Adipocyte (in vitro differentiated cells): ENCODE data around the gene IRF2BPL.

ENCODE experiments used
- DNase-seq: peaks from one replicate; pipeline ENCODE4 v3.0.0-alpha.2; 2015; ENCODE audit warnings: low read depth
- H3K27me3 ChIP-seq: replicated peaks from 2 replicates; pipeline ENCODE4 v1.7.0; 2013; ENCODE audit warnings: mild to moderate bottlenecking, low read length, moderate library complexity; ENCODE audit not compliant: control insufficient read depth, insufficient read depth
- H3K36me3 ChIP-seq: 2 replicates; pipeline ENCODE4 v1.7.0; 2013; ENCODE audit warnings: low read length, mild to moderate bottlenecking, moderate library complexity; ENCODE audit not compliant: control insufficient read depth, insufficient read depth, severe bottlenecking
- H3K4me1 ChIP-seq: 2 replicates; pipeline ENCODE4 v1.7.0; 2013; ENCODE audit warnings: mild to moderate bottlenecking, low read length, moderate library complexity; ENCODE audit not compliant: control insufficient read depth, insufficient read depth
- H3K4me3 ChIP-seq: 2 replicates; pipeline ENCODE4 v1.7.0; 2013; ENCODE audit warnings: mild to moderate bottlenecking, low read length, moderate library complexity
- H3K9ac ChIP-seq: 2 replicates; pipeline ENCODE4 v1.7.0; 2013; ENCODE audit warnings: mild to moderate bottlenecking, low read length, moderate library complexity
- H3K9me3 ChIP-seq: 2 replicates; pipeline ENCODE4 v1.7.0; 2013; ENCODE audit warnings: mild to moderate bottlenecking, low read length, moderate library complexity; ENCODE audit not compliant: control insufficient read depth

IRF2BPL gene

DNA sequence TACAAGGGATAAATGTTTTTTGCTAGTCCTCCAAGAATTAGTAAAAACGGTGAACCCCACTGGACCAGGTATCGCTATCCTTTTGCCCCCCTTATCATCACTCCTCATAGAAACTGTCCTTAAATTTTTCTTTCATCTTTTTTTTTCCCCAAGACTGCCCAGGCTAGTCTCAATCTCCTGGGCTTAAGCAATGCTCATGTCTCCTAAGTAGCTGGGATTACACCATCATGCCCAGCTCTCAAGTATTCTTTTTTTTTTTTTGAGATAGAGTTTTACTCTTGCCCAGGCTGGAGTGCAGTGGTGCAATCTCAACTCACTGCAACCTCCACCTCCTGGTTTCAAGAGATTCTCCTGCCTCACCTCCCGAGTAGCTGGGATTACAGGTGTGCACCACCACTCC, 9.7 kb downstream of the IRF2BPL start:
- Histone ChIP-seq H3K4me1 (peaks cover 34% of the 10 kb centered on the region), H3K9ac (no peak overlapping the region), H3K9me3 (no peaks in the 10 kb centered on the region), H3K4me3 (no peak overlapping the region), H3K27me3 (no peaks in the 10 kb centered on the region), H3K36me3 (no peaks in the 10 kb centered on the region)
- peak; percentile 21 for DNase-seq

DNA sequence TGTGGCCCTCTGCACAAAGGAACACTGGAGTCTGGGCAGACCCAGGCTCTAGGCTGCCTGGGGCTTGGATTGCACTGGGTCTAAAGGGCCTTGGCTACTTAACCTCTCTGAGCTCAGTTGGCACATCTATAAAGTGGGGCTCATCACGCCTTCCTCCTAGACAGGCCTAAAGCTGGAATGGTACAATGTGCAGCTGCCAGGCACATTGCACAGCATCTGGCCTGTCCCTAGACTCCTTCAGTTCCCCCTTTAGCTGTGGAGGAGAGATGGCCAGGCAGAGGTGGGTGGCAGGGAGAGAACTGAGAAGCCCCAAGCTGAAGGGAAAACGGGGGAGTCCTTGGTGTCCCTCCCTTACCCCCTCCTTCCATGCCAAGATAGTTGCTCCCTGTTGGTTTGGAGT, 10.8 kb downstream of the IRF2BPL start:
- H3K4me1 ChIP-seq = peaks cover 33% of the 10 kb centered on the region
- no peaks in the 10 kb centered on the region for H3K36me3 ChIP-seq
- no peak overlapping the region for H3K9ac ChIP-seq
- H3K27me3 ChIP-seq = no peaks in the 10 kb centered on the region
- DNase-seq = no peak
- no peaks in the 10 kb centered on the region for H3K9me3 ChIP-seq
- H3K4me3 ChIP-seq = no peak overlapping the region

DNA sequence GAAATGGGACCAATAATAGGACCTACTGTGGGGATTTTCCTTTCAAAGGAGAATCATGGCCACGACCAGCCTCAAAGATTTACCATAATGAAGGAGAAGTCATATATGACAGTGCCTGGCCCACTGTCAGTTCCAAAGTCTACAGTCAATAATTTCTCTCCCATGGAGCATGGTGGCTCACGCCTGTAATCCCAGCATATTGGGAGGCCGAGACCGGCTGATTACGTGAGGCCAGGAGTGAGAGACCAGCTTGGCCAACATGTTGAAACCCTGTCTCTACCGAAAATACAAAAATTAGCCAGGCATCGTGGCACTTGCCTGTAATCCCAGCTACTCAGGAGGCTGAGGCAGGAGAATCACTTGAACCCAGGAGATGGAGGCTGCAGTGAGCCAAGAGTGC, 13.8 kb downstream of the IRF2BPL start:
- Histone ChIP-seq H3K4me1 (peaks cover 50% of the 10 kb centered on the region), H3K36me3 (no peaks in the 10 kb centered on the region), H3K27me3 (no peaks in the 10 kb centered on the region), H3K9ac (no peak overlapping the region), H3K9me3 (no peaks in the 10 kb centered on the region), H3K4me3 (no peak overlapping the region)
- DNase-seq = no peak

DNA sequence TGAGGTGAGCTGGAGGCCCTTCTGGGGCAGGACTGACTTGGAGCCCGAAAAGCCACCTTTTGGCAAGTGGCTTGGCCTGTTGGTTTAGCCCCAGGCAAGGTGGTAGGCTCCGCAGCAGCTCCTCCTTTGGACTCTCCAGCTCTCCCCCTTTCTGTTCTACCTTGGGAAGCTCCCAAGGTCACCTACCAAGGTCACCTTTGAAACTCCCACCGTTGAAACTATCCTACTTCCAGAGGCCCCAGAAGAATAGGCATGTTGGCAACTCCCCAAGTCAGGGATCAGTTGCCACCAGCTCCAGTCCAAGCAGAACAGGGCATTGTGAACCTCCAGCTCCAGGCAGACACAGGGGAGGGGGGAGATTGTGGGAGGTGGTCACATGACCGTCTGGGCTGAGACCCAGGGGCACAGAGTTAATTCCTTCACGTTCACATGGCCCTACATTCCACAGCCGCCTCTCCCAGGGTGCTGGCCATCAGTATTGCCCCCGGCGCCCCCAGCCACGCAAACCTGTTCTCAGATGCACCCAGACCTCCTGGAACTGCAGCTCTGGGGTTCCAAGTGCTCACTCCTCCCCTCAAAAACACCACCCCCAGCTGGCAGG, 14.4 kb downstream of the IRF2BPL start:
- peak; percentile 49 for DNase-seq
- no peaks in the 10 kb centered on the region for H3K36me3 ChIP-seq
- no peak overlapping the region for H3K4me3 ChIP-seq
- no peaks in the 10 kb centered on the region for H3K9me3 ChIP-seq
- H3K9ac ChIP-seq = peak overlapping the region; percentile 14
- peaks cover 55% of the 10 kb centered on the region for H3K4me1 ChIP-seq
- no peaks in the 10 kb centered on the region for H3K27me3 ChIP-seq

GRCh38 chr14:77012193-77012765, 16.2 kb downstream of the IRF2BPL start:
- Histone ChIP-seq H3K9ac (peak overlapping the region; percentile 70), H3K9me3 (no peaks in the 10 kb centered on the region), H3K4me1 (peaks cover 55% of the 10 kb centered on the region), H3K4me3 (no peak overlapping the region), H3K36me3 (no peaks in the 10 kb centered on the region), H3K27me3 (no peaks in the 10 kb centered on the region)
- DNase-seq = no peak

DNA sequence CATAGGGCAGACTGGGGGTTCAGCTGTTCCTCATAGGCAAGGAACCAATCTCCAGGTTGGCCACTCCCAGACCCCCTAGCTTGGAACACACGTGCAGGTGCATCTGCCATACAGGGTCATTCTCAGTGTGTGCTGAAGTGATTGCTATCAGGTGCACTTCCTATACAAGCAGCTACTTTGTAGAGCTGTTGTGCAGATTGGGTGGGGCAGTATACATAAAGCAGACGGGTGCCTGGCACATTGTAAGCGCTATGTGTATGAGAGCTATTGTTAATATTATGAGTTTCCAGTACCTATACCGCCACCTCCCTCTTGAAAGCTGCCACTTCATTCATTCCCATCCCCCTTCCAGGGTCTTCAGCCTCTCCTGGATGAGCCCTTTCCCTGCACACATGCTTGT, 17.3 kb downstream of the IRF2BPL start:
- no peaks in the 10 kb centered on the region for H3K27me3 ChIP-seq
- H3K4me1 ChIP-seq = peaks cover 59% of the 10 kb centered on the region
- no peak overlapping the region for H3K4me3 ChIP-seq
- no peak for DNase-seq
- peak overlapping the region; percentile 50 for H3K9ac ChIP-seq
- no peaks in the 10 kb centered on the region for H3K36me3 ChIP-seq
- no peaks in the 10 kb centered on the region for H3K9me3 ChIP-seq

DNA sequence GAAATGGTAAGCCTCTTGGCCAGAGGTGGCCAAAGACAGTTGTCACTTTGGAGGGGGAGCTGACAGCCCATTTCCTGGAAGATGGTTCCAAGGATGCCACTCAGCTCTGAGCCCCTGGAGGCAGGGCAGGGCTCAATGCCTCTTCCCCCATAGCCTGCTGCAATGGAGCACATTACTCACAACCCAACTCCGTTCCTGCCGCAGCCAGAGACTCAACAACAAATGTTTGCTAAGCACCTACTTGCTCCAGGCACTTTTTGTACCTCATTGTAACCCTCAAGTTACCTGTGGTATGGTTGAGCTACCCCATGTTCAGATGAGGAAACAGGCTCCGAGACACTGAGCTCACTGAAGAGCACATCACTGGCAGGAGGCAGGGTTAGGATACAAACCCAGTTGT, 19.5 kb downstream of the IRF2BPL start:
- Histone ChIP-seq H3K4me1 (peaks cover 53% of the 10 kb centered on the region), H3K4me3 (no peak overlapping the region), H3K9me3 (no peaks in the 10 kb centered on the region), H3K36me3 (no peaks in the 10 kb centered on the region), H3K27me3 (no peaks in the 10 kb centered on the region), H3K9ac (peak overlapping the region; percentile 61)
- DNase-seq = no peak

- Histone ChIP-seq H3K4me3 (no peak overlapping the region), H3K9me3 (no peaks in the 10 kb centered on the region), H3K4me1 (peaks cover 48% of the 10 kb centered on the region), H3K27me3 (no peaks in the 10 kb centered on the region), H3K9ac (peak overlapping the region; percentile 61), H3K36me3 (no peaks in the 10 kb centered on the region)
- no peak for DNase-seq
Measured at GRCh38 chr14:77008541-77008940, 20.0 kb downstream of the IRF2BPL start.

- peak overlapping the region; percentile 61 for H3K9ac ChIP-seq
- DNase-seq = no peak
- no peaks in the 10 kb centered on the region for H3K9me3 ChIP-seq
- no peaks in the 10 kb centered on the region for H3K36me3 ChIP-seq
- H3K4me1 ChIP-seq = peaks cover 45% of the 10 kb centered on the region
- H3K4me3 ChIP-seq = no peak overlapping the region
- no peaks in the 10 kb centered on the region for H3K27me3 ChIP-seq
Measured at GRCh38 chr14:77007975-77008421, 20.5 kb downstream of the IRF2BPL start.

GRCh38 chr14:77007183-77007974, 21.1 kb downstream of the IRF2BPL start:
- no peak overlapping the region for H3K4me3 ChIP-seq
- no peak overlapping the region for H3K9ac ChIP-seq
- no peaks in the 10 kb centered on the region for H3K27me3 ChIP-seq
- no peak for DNase-seq
- H3K9me3 ChIP-seq = no peaks in the 10 kb centered on the region
- H3K36me3 ChIP-seq = no peaks in the 10 kb centered on the region
- H3K4me1 ChIP-seq = peaks cover 39% of the 10 kb centered on the region

- no peak overlapping the region for H3K4me3 ChIP-seq
- no peak for DNase-seq
- H3K36me3 ChIP-seq = no peaks in the 10 kb centered on the region
- H3K9me3 ChIP-seq = no peaks in the 10 kb centered on the region
- H3K9ac ChIP-seq = no peak overlapping the region
- no peaks in the 10 kb centered on the region for H3K27me3 ChIP-seq
- H3K4me1 ChIP-seq = peaks cover 27% of the 10 kb centered on the region
Measured at GRCh38 chr14:77006132-77006531, 22.4 kb downstream of the IRF2BPL start.
